NCI-H774 (cell line): ENCODE measurements around the gene COP1.

Source experiments
- DNase-seq: peaks from one replicate; lab custom pipeline; 2025; lab: John Stamatoyannopoulos, UW

Gene COP1

DNA sequence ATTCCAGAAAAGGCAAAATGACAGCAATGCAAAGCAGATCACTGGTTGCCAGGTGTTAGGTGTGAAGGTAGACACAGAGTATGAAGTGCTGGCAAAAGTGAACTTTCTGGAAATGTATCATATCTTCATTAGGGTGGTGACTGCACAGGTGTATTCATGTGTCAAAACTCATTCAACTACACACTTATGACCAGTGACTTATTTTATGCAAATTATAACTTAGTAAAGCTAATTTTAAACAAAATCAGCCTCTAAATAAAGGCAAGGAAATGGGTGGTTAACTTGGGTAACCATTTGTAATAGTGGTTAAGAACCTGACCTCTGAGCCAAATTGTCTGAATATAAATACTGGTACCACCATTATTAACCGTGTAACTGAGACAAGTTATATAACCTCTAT is 7.4 kb downstream of the COP1 start:
- no peak for DNase-seq

- no peak for DNase-seq
Observed at GRCh38 chr1:176198413-176198812, 8.7 kb downstream of the COP1 start.

- no peak for DNase-seq
Observed at GRCh38 chr1:176196728-176197127, 10.4 kb downstream of the COP1 start.

- DNase-seq: no peak
Observed at GRCh38 chr1:176195547-176195946, 11.5 kb downstream of the COP1 start.

DNA sequence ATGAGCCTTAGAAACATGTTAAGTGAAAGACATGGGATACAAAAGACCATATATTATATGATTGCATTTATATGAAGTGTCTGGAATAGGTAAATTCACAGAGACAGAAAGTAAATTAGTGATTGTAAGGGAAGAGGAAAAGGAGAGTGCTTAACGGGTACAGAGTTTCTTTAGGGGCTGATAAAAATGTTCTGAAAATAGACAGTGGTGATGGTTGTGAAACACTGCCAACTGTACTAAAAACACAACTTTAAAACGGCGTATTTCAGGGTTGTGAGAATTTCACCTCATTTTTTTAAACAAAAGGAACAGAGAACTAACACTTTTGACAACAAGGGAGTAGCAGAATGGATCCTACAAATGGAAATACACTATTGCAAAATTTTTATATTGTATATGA is 13.4 kb downstream of the COP1 start:
- no peak for DNase-seq

- no peak for DNase-seq
Observed at GRCh38 chr1:176193023-176193422, 14.1 kb downstream of the COP1 start.

GRCh38 chr1:176188604-176189003 is 18.5 kb downstream of the COP1 start:
- no peak for DNase-seq

GRCh38 chr1:176187001-176187400 is 20.1 kb downstream of the COP1 start:
- no peak for DNase-seq

DNA sequence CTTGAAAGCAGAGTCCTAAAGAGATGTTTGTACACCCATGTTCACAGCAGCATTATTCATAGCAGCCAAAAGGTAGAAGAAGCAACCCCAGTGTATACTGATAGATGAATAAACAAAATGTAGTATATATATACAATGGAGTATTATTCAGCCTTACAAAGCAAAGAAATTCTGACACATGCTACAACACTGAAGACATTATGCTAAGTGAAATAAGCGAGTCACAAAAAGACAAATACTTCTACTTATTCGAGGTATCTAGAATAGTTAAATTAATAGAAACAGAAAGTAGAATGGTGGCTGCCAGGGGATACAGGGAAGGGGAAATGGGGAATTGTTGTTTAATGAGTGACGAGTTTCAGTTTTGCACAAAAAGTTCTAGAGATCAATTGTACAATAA is 23.5 kb downstream of the COP1 start:
- no peak for DNase-seq

DNA sequence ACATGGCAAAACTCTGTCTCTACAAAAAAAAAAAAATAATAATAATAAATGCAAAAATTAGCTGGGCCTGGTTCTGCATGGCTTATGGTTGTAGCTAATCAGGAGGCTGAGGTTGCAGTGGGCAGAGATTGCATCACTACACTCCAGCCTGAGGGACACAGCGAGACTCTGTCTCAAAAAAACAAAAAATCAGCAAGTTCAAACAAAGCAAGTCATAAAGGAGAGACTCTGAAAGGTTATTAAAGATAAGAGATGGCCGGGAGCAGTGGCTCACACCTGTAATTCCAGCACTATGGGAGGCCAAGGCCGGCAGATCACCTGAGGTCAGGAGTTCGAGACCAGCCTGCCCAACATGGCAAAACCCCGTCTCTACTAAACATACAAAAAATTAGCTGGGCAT is 28.8 kb downstream of the COP1 start:
- DNase-seq: no peak

GRCh38 chr1:176177764-176178163 is 29.3 kb downstream of the COP1 start:
- DNase-seq: no peak

DNA sequence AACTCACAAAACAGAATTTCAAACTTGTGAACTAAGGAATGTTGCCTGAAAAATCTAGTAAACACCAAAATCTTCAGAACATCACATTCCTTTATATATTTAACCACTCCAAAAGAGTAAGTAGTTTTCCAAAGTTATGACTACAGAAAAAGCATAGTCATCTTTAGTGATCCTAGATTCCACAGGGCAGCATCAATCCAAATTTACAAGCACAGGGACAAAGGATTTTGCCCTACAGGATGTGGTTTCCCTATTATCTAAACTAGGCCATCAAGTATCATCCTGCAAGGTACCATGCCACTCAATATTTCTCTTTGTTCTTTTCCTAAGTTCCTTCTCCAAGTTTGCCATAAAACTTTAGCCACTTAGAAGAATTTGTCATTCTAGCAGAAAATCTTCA is 33.0 kb downstream of the COP1 start:
- DNase-seq: no peak

DNA sequence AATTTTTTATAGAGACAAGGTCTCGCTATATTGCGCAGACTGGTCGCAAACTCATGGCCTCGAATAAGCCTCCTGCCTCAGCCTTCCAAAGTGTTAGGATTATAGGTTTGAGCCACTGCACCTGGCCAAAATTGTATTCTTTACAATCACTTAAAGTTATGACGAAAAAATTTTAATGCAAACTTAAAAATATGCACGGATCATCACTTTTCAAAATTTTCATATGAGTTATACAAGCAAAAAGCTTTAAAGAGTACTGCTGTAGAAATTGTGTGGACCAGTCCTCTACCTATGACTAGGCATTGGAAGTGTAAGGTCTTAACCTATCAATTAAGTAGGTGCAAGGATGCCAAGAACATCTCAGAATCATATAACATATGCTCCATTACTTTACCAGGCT is 34.9 kb downstream of the COP1 start:
- no peak for DNase-seq

DNA sequence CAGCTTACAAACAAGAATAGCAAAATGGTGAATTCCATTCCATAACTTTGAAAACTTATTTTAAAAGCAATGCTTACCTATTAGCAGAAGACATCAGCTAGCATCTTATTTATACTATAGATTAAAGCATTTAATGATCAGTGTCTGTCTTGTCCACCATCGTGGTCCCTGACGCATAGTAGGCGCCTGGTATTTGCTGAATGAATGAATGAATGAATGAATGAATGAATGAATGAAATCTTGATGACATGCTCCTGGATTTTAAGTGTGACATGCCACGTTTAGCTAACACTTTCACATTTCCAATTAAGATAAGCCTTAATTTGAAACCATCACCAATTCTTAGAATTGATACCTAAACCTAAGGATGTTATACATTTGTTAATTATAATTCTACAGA is 39.9 kb downstream of the COP1 start:
- DNase-seq: no peak

DNA sequence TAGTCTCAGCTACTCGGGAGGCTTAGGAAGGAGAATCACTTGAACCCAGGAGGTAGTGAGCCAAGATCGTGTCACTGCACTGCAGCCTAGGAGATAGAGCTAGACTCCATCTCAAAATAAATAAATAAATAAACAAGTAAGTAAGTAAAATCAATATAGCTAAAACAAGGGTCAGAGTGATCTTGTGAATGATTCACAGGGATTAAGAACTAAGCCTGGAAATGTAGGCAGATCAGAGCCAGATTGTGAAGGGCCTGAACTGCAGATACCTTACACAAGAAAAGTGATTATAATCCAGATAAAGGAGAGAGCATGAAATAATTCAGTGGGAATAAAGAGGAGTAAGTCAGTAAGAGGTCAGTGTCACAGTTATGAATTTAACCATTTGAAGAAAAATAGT is 41.5 kb downstream of the COP1 start:
- no peak for DNase-seq

DNA sequence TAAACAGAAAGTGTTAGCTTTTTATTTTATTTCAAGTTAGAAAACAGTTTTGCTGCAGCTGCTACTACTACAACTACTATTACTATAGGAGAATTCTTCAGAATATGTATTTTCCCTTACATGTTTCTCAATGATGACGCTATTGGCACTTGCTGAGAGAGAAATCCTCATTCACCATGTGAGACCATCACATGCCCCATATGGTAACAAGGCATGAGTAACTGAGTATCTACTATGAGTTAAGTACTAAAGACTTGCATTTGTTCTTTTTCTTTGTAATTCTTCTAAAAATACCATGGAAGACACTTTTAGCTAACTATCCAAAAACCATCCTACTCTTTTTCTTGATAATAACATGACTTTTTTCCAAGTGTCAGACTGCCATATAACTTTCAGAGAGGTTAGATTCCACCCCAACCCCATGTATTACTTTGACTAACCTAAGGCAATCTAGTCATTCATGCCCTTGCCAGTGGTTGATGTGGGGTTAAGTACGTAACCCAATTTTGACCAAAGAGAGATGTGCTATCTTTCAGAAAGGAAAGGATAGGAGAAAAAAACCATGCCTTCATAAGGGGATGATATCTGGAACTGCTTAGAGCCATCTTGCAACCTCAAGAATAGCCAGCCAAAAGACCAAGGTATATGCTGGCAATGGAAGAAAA is 42.9 kb downstream of the COP1 start:
- DNase-seq: no peak

- no peak for DNase-seq
Observed at GRCh38 chr1:176159993-176160392, 47.1 kb downstream of the COP1 start.

- no peak for DNase-seq
Observed at GRCh38 chr1:176157995-176158394, 49.1 kb downstream of the COP1 start.

- no peak for DNase-seq
Observed at GRCh38 chr1:176149939-176150807, 56.9 kb downstream of the COP1 start.

DNA sequence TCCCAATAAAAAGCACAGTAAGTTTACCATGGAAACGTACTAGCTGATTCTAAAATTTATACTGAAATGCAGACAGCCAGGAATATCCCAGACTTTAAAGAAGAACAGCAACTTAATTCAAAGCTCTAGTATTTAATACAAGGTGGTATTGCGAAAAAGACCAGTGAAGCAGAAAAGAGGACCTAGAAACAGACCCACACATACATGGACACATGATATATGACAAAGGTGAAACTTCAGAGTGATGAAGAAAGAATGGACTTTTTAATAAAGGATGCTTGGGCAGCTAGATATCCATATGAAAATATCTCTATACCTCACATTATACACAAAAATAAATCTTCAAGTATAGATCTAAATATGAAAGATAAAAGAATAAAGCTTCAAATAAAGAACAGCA is 62.6 kb downstream of the COP1 start:
- no peak for DNase-seq

DNA sequence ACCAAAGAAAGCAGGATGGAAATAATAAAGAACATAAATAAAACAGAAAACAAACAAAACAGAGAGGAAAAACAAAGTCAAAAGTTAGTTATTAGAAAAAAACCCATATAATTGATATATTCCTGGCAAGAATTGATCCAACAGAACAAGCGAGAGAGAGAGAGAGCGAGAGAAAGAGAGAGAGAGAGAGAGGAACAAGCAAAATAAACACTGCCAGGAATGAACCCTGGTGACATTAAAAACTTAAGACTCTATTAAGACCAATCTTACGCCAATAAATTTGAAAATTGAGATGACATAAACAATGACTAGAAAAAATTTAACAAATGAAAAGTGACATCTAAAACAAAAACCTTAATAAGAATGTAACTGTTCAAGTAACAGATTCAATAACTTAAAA is 64.1 kb downstream of the COP1 start:
- DNase-seq: no peak

- no peak for DNase-seq
Observed at GRCh38 chr1:176141449-176141848, 65.6 kb downstream of the COP1 start.

DNA sequence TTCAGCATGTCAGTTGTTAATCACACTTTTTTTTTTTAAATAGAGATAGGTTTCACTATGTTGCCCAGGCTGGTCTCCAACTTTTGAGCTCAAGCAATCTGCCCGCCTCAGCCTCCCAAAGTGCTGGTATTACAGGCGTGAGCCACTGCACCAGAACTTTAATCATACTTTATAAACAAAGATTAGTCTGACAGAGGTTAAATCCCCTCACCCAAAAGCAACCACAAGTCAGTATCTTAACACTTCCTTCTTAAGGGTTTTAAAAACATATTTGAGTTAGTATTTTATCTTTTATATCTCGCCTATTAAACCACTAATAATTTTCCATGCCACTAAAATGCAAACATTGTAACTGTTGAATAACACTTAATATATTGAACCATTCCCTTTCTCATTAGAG is 70.2 kb downstream of the COP1 start:
- no peak for DNase-seq

GRCh38 chr1:176134666-176135065 is 72.4 kb downstream of the COP1 start:
- DNase-seq: no peak
